Measurements from ENCODE around the gene DALRD3.

The DALRD3 gene

DNA sequence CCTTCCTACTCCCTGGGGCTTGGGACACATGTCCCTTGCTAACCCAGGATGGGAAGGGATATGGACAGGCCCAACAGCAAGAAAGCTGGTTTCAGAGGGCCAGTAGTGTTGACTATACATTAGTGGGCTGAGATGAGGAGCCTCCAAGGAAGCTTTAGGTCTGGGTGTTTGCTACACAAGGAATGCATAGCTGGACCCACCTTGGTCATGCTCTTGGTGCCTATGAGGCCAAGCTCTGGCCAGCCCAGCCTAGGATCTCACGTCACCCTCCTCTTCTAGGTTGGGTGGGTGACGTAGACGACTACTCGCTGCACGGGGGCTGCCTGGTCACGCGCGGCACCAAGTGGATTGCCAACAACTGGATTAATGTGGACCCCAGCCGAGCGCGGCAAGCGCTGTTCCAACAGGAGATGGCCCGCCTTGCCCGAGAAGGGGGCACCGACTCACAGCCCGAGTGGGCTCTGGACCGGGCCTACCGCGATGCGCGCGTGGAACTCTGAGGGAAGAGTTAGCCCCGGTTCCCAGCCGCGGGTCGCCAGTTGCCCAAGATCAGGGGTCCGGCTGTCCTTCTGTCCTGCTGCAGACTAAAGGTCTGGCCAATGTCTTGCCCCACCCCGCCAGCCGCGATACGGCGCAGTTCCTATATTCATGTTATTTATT is 11.8 kb downstream of the DALRD3 start:
- peak overlapping the region; percentile 62 to 92 (median 83) for H3K4me3 ChIP-seq (ENCODE audit: low read depth in 1 of 5, low read length in 5 of 5)
- H3K36me3 ChIP-seq (ENCODE audit: control insufficient read depth in 5 of 5, insufficient read depth in 5 of 5, low read length in 5 of 5): peaks cover 0 to 3% (median 2%) of the 10 kb centered on the region in 5 donors
- H3K4me1 ChIP-seq (ENCODE audit: control insufficient read depth in 5 of 5, insufficient read depth in 5 of 5, low read length in 5 of 5): peaks cover 0 to 26% (median 23%) of the 10 kb centered on the region in 5 donors
- no peaks in the 10 kb centered on the region for H3K9me3 ChIP-seq (ENCODE audit: control insufficient read depth in 5 of 5, low read length in 5 of 5)
- H3K9ac ChIP-seq (ENCODE audit: low read length in 5 of 5): peak overlapping the region in 4 of 5 donors; percentile 71 to 87 (median 78)
- no peaks in the 10 kb centered on the region for H3K27me3 ChIP-seq (ENCODE audit: control insufficient read depth in 5 of 5, insufficient read depth in 4 of 5, low read length in 5 of 5)
- H3K27ac ChIP-seq (ENCODE audit: low read depth, low read length): peak overlapping the region; percentile 90

DNA sequence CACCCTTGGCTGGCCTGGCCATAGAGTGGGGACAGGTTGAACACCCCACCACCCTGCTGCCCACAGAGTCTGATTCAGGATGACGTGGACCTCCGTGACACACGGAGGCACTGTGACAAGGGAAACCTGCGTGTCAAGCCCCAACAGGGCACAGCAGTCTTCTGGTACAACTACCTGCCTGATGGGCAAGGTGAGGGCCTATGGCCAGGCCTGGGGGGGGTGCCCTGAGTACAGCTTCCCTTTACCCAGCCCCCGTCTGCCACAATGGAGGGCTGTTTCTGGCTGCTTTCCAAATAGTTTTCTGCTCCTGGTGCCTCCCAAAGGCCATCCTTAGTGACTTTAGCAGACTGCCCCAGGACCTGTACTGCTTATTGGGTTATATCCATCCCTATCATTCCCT is 12.4 kb downstream of the DALRD3 start:
- Histone ChIP-seq H3K4me1 (ENCODE audit: control insufficient read depth in 5 of 5, insufficient read depth in 5 of 5, low read length in 5 of 5) (peaks cover 0 to 26% (median 23%) of the 10 kb centered on the region in 5 donors), H3K36me3 (ENCODE audit: control insufficient read depth in 5 of 5, insufficient read depth in 5 of 5, low read length in 5 of 5) (no peaks in the 10 kb centered on the region), H3K27ac (ENCODE audit: low read depth, low read length) (no peak overlapping the region), H3K9me3 (ENCODE audit: control insufficient read depth in 5 of 5, low read length in 5 of 5) (no peaks in the 10 kb centered on the region), H3K27me3 (ENCODE audit: control insufficient read depth in 5 of 5, insufficient read depth in 4 of 5, low read length in 5 of 5) (no peaks in the 10 kb centered on the region), H3K4me3 (ENCODE audit: low read depth in 1 of 5, low read length in 5 of 5) (peak overlapping the region in 2 of 5 donors; percentile 83 to 86), H3K9ac (ENCODE audit: low read length in 5 of 5) (no peak overlapping the region)

DNA sequence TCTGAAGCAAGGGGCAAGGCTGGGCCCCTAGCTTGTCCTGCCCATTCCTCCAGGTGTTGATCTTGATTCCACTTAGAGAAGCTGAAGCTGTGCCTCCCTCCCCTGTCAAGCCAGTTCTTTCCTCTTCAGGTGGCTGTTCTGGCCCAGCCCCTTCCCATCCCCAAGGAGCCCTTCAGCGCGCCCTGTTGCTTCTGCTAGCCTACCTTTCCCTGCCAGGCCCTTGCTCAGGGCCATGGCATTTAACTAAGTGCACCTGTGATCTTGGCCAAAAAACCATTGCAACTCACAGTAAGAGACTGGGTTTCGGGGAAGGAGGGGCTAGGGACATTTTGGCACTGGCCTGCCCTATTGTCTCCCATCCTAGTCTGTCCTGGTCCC is 13.1 kb downstream of the DALRD3 start:
- Histone ChIP-seq H3K27ac (ENCODE audit: low read depth, low read length) (no peak overlapping the region), H3K4me3 (ENCODE audit: low read depth in 1 of 5, low read length in 5 of 5) (no peak overlapping the region), H3K4me1 (ENCODE audit: control insufficient read depth in 5 of 5, insufficient read depth in 5 of 5, low read length in 5 of 5) (peaks cover 0 to 26% (median 23%) of the 10 kb centered on the region in 5 donors), H3K9ac (ENCODE audit: low read length in 5 of 5) (no peak overlapping the region), H3K27me3 (ENCODE audit: control insufficient read depth in 5 of 5, insufficient read depth in 4 of 5, low read length in 5 of 5) (no peaks in the 10 kb centered on the region), H3K9me3 (ENCODE audit: control insufficient read depth in 5 of 5, low read length in 5 of 5) (no peaks in the 10 kb centered on the region), H3K36me3 (ENCODE audit: control insufficient read depth in 5 of 5, insufficient read depth in 5 of 5, low read length in 5 of 5) (no peaks in the 10 kb centered on the region)

DNA sequence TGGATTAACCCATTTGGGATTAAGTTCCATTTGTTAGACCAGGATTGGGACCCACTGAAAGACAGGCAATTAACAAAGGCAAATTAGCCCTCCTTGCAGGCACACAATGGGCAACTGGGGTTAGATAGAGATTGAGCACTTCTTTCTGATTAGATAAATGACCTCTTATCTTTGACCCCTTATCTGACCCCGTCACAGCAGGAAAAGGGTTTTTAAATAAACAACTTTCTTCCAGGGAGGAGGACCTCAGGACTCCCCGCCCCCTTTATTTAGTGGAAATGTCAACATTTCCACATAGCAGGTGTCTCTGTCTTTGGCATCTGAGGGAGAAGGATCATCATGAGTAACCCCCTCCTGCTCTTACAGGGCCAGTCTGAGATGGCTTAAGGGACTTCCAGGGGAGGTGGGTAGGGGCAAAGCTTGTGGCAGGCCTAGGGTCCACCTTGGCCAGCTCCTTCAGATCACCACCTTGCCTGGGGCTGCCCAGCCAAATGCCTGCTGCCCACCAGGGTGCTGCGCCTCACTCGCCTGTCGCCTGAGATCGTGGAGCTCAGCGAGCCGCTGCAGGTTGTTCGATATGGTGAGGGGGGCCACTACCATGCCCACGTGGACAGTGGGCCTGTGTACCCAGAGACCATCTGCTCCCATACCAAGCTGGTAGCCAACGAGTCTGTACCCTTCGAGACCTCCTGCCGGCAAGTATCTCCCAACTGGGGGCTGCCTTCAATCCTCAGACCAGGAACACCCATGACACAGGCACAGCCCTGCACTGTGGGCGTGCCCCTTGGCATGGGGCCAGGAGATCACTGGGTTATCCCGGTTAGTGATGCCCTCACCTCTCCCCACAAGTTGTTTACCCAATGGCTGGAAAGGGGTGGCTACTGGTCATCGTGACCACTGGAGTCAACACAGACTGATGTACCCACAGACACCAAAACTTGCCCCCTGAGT is 13.8 kb downstream of the DALRD3 start:
- Histone ChIP-seq H3K4me1 (ENCODE audit: control insufficient read depth in 5 of 5, insufficient read depth in 5 of 5, low read length in 5 of 5) (peaks cover 0 to 26% (median 23%) of the 10 kb centered on the region in 5 donors), H3K9me3 (ENCODE audit: control insufficient read depth in 5 of 5, low read length in 5 of 5) (no peaks in the 10 kb centered on the region), H3K27me3 (ENCODE audit: control insufficient read depth in 5 of 5, insufficient read depth in 4 of 5, low read length in 5 of 5) (no peaks in the 10 kb centered on the region), H3K27ac (ENCODE audit: low read depth, low read length) (no peak overlapping the region), H3K9ac (ENCODE audit: low read length in 5 of 5) (no peak overlapping the region), H3K36me3 (ENCODE audit: control insufficient read depth in 5 of 5, insufficient read depth in 5 of 5, low read length in 5 of 5) (no peaks in the 10 kb centered on the region), H3K4me3 (ENCODE audit: low read depth in 1 of 5, low read length in 5 of 5) (no peak overlapping the region)

DNA sequence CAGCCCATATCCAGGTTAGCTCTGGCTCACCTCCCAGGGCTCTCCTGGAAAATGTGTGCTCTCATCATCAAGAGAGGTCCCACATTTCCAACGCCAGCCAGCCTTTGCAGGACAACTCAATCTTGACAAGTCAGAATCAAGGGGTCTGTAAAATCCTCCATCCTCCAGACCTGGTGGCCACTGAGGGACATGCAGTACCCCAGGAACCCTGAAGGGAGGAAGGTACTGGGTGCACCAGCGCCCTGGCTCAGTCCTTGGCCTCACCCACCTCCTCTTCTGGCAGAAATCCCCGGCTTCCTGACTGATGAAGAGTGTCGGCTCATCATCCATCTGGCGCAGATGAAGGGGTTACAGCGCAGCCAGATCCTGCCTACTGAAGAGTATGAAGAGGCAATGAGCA is 17.2 kb downstream of the DALRD3 start:
- H3K9ac ChIP-seq (ENCODE audit: low read length in 5 of 5): no peak overlapping the region
- no peak overlapping the region for H3K4me3 ChIP-seq (ENCODE audit: low read depth in 1 of 5, low read length in 5 of 5)
- H3K36me3 ChIP-seq (ENCODE audit: control insufficient read depth in 5 of 5, insufficient read depth in 5 of 5, low read length in 5 of 5): peaks cover 0 to 10% (median 4%) of the 10 kb centered on the region in 5 donors
- H3K4me1 ChIP-seq (ENCODE audit: control insufficient read depth in 5 of 5, insufficient read depth in 5 of 5, low read length in 5 of 5): peaks cover 0 to 2% (median 1%) of the 10 kb centered on the region in 5 donors
- H3K27me3 ChIP-seq (ENCODE audit: control insufficient read depth in 5 of 5, insufficient read depth in 4 of 5, low read length in 5 of 5): no peaks in the 10 kb centered on the region
- no peak overlapping the region for H3K27ac ChIP-seq (ENCODE audit: low read depth, low read length)
- H3K9me3 ChIP-seq (ENCODE audit: control insufficient read depth in 5 of 5, low read length in 5 of 5): no peaks in the 10 kb centered on the region

DNA sequence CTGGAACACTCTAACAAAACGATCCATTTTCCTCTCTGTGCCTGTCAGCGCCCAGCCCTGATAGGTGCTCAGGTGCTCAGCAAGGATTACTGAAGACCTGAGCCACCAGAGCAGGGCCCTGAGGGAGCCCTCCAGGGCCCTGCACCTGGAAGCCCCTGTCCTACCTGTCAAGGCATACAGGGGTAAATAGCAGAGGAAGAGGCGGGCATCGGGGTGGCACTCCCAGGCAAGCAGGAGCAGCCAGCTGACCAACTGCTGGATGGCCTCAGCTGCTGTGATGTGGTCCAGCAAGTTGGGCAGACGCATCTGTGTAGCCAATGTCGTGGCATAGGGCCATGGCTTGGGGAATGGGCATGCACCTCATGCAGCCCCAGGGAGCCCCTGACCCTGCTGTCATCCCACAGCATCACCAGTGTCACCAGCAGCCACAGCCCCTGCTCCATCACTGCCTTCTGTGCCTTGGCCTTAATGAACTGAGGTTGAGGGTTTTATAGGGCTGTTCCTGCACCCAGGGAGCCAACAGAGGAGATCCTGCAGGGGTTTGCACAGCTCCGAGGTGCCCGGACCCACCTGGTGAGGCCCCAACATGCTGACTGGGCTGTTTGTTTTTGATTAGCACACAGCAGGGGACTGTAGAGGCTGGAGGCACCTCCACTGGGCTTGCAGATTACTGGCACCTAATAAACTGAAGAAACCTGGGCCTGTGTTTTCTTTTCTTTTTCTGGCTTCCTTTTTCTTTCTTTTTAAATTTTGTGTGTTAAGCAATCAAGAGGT is 19.1 kb downstream of the DALRD3 start:
- Histone ChIP-seq H3K9ac (ENCODE audit: low read length in 5 of 5) (no peak overlapping the region), H3K4me1 (ENCODE audit: control insufficient read depth in 5 of 5, insufficient read depth in 5 of 5, low read length in 5 of 5) (no peaks in the 10 kb centered on the region), H3K9me3 (ENCODE audit: control insufficient read depth in 5 of 5, low read length in 5 of 5) (no peaks in the 10 kb centered on the region), H3K27ac (ENCODE audit: low read depth, low read length) (no peak overlapping the region), H3K4me3 (ENCODE audit: low read depth in 1 of 5, low read length in 5 of 5) (no peak overlapping the region), H3K36me3 (ENCODE audit: control insufficient read depth in 5 of 5, insufficient read depth in 5 of 5, low read length in 5 of 5) (peaks cover 0 to 13% (median 4%) of the 10 kb centered on the region in 5 donors), H3K27me3 (ENCODE audit: control insufficient read depth in 5 of 5, insufficient read depth in 4 of 5, low read length in 5 of 5) (no peaks in the 10 kb centered on the region)

DNA sequence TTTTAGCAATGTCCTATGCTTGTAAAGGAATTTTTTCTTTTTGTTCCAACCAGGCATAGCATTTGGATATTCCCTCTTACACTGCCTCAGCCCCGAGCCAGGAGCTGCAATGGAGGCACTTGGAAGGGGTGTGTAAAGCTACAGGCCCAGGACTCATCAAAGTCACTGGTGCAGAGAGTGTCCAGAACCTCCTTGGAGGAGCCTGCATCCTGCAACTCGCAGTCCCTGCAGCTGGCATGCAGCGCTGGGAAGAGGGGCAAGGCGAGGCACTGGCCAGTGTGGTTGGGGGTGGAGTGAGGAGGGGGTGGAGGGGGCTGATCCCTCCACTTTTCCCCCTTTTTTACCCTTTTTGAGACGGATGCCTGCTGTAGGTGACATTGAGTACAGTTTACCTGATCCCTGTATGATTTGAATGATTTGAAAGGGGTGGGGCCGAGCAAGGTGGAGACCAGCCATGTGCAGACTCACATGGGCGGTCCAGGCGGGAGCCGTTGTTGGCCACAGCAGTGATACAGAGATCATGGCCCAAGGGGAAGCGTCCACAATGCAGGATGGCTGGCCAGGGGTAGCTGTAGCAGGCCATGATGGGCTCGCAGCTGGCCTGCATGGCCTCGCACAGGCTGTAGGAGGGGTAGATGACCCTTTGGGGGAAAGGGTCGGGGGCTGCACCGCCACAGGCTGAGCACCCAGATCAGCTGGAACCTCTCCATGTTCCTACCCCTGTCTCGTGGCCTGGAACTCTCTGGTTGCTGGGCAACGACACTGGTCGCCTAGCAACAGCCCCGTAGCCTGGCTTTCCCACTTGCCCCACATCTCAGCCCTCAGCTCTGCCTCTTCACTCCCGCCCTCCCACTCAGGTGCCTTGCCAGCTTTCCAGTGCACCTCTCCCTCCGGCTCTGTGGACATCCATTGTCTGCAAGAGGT is 20.4 kb downstream of the DALRD3 start:
- Histone ChIP-seq H3K27me3 (ENCODE audit: control insufficient read depth in 5 of 5, insufficient read depth in 4 of 5, low read length in 5 of 5) (no peaks in the 10 kb centered on the region), H3K36me3 (ENCODE audit: control insufficient read depth in 5 of 5, insufficient read depth in 5 of 5, low read length in 5 of 5) (peaks cover 0 to 15% (median 4%) of the 10 kb centered on the region in 5 donors), H3K9ac (ENCODE audit: low read length in 5 of 5) (peak overlapping the region in 1 of 5 donors; percentile 9), H3K27ac (ENCODE audit: low read depth, low read length) (no peak overlapping the region), H3K9me3 (ENCODE audit: control insufficient read depth in 5 of 5, low read length in 5 of 5) (no peaks in the 10 kb centered on the region), H3K4me1 (ENCODE audit: control insufficient read depth in 5 of 5, insufficient read depth in 5 of 5, low read length in 5 of 5) (no peaks in the 10 kb centered on the region), H3K4me3 (ENCODE audit: low read depth in 1 of 5, low read length in 5 of 5) (no peak overlapping the region)

DNA sequence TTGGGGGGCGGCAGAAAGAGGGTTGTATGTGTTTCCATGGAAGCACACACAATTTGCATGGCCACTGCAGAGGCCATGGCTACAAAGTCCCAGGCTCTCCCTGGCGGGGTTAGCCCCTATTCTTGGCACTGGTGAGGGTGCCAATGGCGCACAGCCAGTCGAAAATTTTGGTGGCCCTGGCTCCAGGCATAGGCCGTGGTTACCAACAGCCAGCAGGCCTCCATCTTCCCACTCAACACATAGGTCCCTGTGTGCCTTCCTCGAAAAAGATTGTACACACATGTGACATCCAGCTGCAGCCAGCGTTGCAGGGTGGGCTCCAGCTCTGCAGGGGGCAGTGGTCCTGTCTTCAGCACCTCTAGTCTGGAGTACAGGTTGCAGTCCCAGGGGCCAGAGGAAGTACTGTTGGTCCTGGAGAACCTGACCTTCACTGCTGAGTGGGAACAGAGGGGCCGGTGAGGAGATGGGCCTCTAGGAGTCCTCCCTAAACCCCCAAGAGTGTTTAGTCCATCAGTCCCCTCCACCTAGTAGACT is 21.2 kb downstream of the DALRD3 start:
- Histone ChIP-seq H3K9ac (ENCODE audit: low read length in 5 of 5) (no peak overlapping the region), H3K36me3 (ENCODE audit: control insufficient read depth in 5 of 5, insufficient read depth in 5 of 5, low read length in 5 of 5) (peaks cover 0 to 15% (median 4%) of the 10 kb centered on the region in 5 donors), H3K27ac (ENCODE audit: low read depth, low read length) (no peak overlapping the region), H3K4me3 (ENCODE audit: low read depth in 1 of 5, low read length in 5 of 5) (no peak overlapping the region), H3K4me1 (ENCODE audit: control insufficient read depth in 5 of 5, insufficient read depth in 5 of 5, low read length in 5 of 5) (no peaks in the 10 kb centered on the region), H3K27me3 (ENCODE audit: control insufficient read depth in 5 of 5, insufficient read depth in 4 of 5, low read length in 5 of 5) (no peaks in the 10 kb centered on the region), H3K9me3 (ENCODE audit: control insufficient read depth in 5 of 5, low read length in 5 of 5) (no peaks in the 10 kb centered on the region)

DNA sequence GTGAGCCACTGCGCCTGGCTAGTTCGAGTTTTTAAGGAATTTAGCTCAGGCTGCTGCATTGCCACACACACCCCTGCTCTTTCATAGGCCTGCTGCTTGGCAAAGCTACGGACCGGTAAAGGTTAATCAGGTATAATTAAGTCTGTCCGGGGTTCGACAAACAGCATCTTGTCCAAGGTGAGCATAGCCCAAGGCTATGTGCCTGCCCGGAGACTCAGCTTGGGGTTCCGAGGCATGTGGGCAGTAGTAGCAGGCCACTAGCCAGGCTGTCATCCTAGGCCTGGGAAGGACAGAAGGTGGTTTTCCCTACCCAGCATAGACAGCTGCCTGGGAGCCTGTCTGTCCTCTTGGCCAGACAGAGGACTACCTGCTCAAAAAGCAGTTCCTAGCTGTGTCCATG is 21.7 kb downstream of the DALRD3 start:
- H3K27ac ChIP-seq (ENCODE audit: low read depth, low read length): no peak overlapping the region
- no peak overlapping the region for H3K4me3 ChIP-seq (ENCODE audit: low read depth in 1 of 5, low read length in 5 of 5)
- H3K27me3 ChIP-seq (ENCODE audit: control insufficient read depth in 5 of 5, insufficient read depth in 4 of 5, low read length in 5 of 5): no peaks in the 10 kb centered on the region
- peaks cover 0 to 15% (median 4%) of the 10 kb centered on the region in 5 donors for H3K36me3 ChIP-seq (ENCODE audit: control insufficient read depth in 5 of 5, insufficient read depth in 5 of 5, low read length in 5 of 5)
- H3K9me3 ChIP-seq (ENCODE audit: control insufficient read depth in 5 of 5, low read length in 5 of 5): no peaks in the 10 kb centered on the region
- no peak overlapping the region for H3K9ac ChIP-seq (ENCODE audit: low read length in 5 of 5)
- H3K4me1 ChIP-seq (ENCODE audit: control insufficient read depth in 5 of 5, insufficient read depth in 5 of 5, low read length in 5 of 5): peaks cover 1 to 3% (median 2%) of the 10 kb centered on the region in 5 donors

Measured in subcutaneous abdominal adipose tissue (tissue), 5 donors.